Fibroblast of skin of abdomen (primary cell): ENCODE measurements around the gene PRKCE.

Experiments used
- DNase-seq: peaks from one replicate; pipeline ENCODE4 v3.0.0-alpha.2; 2013

The PRKCE gene

GRCh38 chr2:46000660-46001059 is 349.2 kb downstream of the PRKCE start:
- DNase-seq, result no peak

DNA sequence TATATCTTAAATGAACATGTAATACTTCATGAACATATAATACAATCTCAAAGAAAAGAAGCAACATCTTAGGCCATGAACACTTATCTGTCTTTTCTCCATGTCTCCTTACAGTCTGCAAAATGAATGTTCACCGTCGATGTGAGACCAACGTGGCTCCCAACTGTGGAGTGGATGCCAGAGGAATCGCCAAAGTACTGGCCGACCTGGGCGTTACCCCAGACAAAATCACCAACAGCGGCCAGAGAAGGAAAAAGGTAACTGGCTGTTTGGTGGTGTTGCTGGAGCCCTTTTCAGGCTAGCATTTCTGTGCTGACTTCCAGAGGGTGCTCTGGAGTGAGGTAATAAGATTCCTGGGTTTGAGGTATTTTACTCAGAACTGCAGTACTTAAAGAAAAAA is 349.8 kb downstream of the PRKCE start:
- no peak for DNase-seq

GRCh38 chr2:46001741-46002506 is 350.4 kb downstream of the PRKCE start:
- peak; percentile 76 for DNase-seq

- no peak for DNase-seq
Measured at GRCh38 chr2:46002507-46002883, 351.0 kb downstream of the PRKCE start.

GRCh38 chr2:46002947-46003346 is 351.5 kb downstream of the PRKCE start:
- DNase-seq, result no peak

DNA sequence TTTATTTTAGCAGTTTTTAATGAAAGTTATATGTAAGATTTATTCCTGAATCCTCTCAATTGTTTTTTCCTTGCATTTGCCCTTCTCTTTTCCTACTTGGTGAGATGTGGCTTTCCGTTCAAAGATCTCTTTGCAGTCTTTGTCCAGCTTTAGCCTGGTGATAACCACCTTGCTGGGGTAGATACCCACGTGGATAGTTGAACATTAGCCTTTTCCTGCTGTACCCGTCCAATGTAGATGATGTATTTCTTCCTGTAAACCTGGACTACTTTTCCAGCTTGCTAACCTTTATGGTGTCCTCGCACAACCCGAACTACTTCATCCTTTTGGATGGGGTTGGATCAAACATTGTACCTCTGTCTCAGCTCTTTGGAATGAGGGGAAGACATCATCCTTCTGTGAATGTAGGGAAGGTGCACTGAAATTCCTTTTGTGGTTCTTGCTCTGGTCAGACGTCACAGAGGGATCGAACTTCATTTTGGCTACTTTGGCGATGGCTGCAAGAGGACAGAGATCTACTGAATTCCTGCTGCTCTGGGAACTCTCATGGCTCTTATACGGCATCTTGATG is 352.5 kb downstream of the PRKCE start:
- DNase-seq, result peak; percentile 28

GRCh38 chr2:46006473-46007025 is 355.1 kb downstream of the PRKCE start:
- DNase-seq, result no peak

DNA sequence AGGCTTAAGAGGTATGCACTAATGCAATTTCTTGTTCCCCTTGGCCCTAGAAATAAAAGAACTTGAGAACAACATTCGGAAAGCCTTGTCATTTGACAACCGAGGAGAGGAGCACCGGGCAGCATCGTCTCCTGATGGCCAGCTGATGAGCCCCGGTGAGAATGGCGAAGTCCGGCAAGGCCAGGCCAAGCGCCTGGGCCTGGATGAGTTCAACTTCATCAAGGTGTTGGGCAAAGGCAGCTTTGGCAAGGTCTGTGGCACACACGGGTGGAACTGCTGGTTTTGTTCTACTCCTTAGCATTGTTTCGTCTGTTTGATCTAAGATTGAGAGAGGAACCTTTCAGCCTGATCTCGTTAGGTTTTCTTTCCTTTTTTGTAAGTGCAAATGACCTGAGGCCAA is 355.9 kb downstream of the PRKCE start:
- DNase-seq, result no peak

GRCh38 chr2:46008091-46008870 is 356.8 kb downstream of the PRKCE start:
- DNase-seq, result peak; percentile 59

GRCh38 chr2:46009315-46009714 is 357.8 kb downstream of the PRKCE start:
- DNase-seq, result no peak

GRCh38 chr2:46009772-46010171 is 358.3 kb downstream of the PRKCE start:
- DNase-seq, result peak; percentile 30

DNA sequence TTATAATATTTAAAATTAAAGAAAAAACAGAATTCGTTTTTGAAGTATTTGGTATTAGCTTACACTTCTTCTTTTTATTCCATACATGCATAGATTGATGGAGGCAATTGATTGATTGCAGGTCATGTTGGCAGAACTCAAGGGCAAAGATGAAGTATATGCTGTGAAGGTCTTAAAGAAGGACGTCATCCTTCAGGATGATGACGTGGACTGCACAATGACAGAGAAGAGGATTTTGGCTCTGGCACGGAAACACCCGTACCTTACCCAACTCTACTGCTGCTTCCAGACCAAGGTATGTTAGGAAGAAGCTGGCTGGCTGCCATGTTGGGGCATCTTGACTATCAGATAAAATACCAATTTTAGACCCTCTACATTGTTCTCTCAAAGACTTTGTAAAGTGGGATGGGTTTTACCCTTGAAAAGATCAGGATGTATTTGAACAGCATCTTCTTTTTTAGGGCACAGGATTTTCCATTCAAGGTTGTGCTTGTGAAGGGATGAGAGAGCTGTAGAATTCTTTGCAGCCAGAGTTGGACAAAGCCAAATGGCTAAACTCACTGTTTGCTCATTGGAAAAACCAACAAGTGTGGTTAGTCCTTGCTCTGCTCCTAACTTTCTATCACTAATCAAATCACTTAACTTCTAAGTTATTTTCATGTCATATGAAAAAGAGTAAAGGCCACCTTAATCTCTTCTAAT is 358.9 kb downstream of the PRKCE start:
- no peak for DNase-seq

DNA sequence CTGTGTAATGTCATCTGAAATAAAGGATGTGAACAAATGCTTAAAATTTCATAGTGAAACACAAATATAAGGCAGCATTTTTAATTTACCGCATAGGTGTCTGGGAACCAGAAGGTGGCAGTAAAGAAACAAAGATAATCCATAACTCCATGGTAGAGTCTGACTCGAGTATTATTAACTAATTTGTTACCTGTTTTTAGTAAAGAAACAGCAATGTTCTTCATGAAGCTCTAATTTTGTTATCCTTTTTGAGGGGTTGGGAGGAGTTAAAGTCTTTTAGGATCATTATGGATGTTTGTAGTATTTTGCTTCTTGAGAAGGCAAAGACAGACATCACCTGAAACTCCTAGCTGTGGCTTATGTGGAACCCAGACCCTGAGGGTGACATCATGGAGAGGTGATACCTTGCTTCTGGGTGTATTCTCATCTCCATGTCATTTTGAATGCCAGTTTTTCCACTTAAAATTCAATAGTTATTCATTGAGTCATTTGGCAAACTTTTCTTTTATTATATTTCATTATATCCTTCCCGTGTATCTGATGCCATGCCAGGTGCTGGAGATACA is 359.5 kb downstream of the PRKCE start:
- peak; percentile 44 for DNase-seq

DNA sequence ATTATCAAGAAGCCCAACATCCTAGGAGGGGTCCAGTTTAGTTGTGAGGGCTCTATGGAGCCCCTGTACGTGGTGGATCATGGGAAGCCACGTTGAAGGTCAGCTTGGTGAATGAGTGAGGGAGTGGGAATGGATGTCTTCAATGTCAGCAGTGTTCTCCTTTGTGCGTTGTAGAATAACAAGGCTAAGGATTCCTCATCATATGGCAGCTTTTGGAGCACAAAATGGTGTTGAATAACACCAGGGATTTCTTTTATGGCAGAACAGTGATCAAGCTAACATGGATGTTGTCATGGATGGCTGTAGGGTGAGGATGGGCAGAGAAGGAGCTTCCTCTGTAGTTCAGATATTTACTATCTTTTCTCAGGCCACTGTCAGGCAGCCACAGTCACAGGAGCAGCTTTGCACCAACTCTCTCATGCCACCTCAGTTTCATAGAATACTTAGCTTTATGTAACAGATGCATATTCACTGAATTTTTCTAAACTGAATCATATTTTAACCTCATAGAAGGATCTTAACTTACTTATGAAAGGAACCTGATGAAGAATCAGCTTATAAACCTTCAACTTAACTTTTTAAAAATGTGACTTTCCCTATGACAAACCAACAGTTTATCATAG is 361.3 kb downstream of the PRKCE start:
- no peak for DNase-seq

DNA sequence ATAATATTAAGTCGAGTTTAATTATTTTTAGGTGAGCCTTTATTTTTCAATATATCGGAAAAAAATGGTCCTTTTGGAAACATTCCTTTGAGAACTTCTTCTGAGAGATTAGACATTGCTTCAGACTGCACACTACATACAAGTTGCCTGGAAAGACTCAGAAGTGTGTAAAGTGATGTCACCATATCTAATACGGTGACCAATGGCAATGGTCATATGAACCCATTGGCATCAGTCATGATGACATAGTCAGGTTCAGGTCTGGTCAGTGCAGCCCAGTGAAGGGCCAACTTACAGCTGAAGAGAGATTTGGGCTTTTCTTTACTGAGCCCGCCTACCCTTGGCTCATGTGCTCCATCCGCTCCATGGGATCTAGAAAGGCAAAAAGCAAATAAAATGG is 362.3 kb downstream of the PRKCE start:
- no peak for DNase-seq

GRCh38 chr2:46014911-46015654 is 363.6 kb downstream of the PRKCE start:
- DNase-seq, result peak; percentile 65

GRCh38 chr2:46015671-46016070 is 364.2 kb downstream of the PRKCE start:
- no peak for DNase-seq

DNA sequence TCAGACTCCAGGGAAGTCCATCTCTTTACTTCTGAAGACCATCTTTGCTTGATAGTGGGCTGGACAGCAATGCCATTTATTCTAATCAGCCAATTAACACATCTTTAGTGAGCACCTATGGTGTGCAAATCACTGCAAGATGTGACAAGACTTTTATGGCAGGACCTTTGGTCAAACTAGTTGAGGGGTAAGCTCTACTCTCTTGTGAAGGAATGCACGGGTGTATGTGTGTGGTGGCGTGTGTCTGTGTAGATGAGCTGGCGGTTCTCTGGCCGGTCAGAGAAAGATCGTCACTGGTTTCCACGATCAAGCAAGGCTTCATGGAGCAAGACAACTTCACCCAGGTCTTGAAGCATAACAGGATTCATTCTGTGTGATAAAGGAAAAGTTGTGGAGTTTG is 364.6 kb downstream of the PRKCE start:
- DNase-seq, result no peak

GRCh38 chr2:46018773-46019591 is 367.5 kb downstream of the PRKCE start:
- no peak for DNase-seq

- peak; percentile 56 for DNase-seq
Measured at GRCh38 chr2:46020416-46020815, 368.9 kb downstream of the PRKCE start.
